Duodenal mucosa (tissue), 2 donors: ENCODE data around the gene RAB41.

Experiments used
- H3K27ac ChIP-seq: one replicate; pipeline ENCODE4 v1.7.0; 2013; ENCODE audit warnings: low read depth, low read length
- H3K27me3 ChIP-seq, 2 donors: one replicate each; pipeline ENCODE4 v1.7.0; 2013; ENCODE audit warnings: low read length in 2 of 2, control low read depth in 1 of 2; ENCODE audit not compliant: insufficient read depth in 2 of 2, control insufficient read depth in 1 of 2
- H3K36me3 ChIP-seq, 2 donors: one replicate each; pipeline ENCODE4 v1.7.0; 2013; ENCODE audit warnings: low read length in 2 of 2, control low read depth in 1 of 2; ENCODE audit not compliant: insufficient read depth in 2 of 2, control insufficient read depth in 1 of 2
- H3K4me1 ChIP-seq, 2 donors: one replicate each; pipeline ENCODE4 v1.7.0; 2013; ENCODE audit warnings: low read length in 2 of 2, control low read depth in 1 of 2; ENCODE audit not compliant: insufficient read depth in 2 of 2, control insufficient read depth in 1 of 2
- H3K4me3 ChIP-seq, 2 donors: one replicate each; pipeline ENCODE4 v1.7.0; 2013; ENCODE audit warnings: low read length in 2 of 2, low read depth in 1 of 2
- H3K9ac ChIP-seq, 2 donors: one replicate each; pipeline ENCODE4 v1.7.0; 2013; ENCODE audit warnings: low read length in 2 of 2, low read depth in 1 of 2
- H3K9me3 ChIP-seq, 2 donors: one replicate each; pipeline ENCODE4 v1.7.0; 2013; ENCODE audit warnings: low read length in 2 of 2, control low read depth in 1 of 2; ENCODE audit not compliant: control insufficient read depth in 1 of 2

Gene RAB41

GRCh38 chrX:70332600-70332999 lies 50.6 kb downstream of the RAB41 start:
- H3K4me1 ChIP-seq = no peaks in the 10 kb centered on the region
- H3K9ac ChIP-seq = no peak overlapping the region
- H3K4me3 ChIP-seq = no peak overlapping the region
- no peaks in the 10 kb centered on the region for H3K36me3 ChIP-seq
- H3K9me3 ChIP-seq = no peaks in the 10 kb centered on the region
- no peaks in the 10 kb centered on the region for H3K27me3 ChIP-seq
- H3K27ac ChIP-seq = no peak overlapping the region
